Fibroblast of mammary gland (primary cell): ENCODE measurements around the gene TBL1X.

Source experiments
- DNase-seq: peaks from one replicate; pipeline ENCODE4 v3.0.0-alpha.2; 2010; ENCODE audit warnings: low read depth
- H3K4me3 ChIP-seq: 2 replicates; pipeline ENCODE4 v1.5.1; 2011; ENCODE audit warnings: low read depth, mild to moderate bottlenecking, low read length, moderate library complexity; ENCODE audit not compliant: control insufficient read depth
- TF ChIP-seq, protein P1 (sequence below): conservative IDR thresholded peaks from 2 replicates; pipeline ENCODE4 v1.5.1; 2011; ENCODE audit warnings: low read depth, low read length, inconsistent platforms; ENCODE audit not compliant: control insufficient read depth, insufficient read depth

The TBL1X gene

DNA sequence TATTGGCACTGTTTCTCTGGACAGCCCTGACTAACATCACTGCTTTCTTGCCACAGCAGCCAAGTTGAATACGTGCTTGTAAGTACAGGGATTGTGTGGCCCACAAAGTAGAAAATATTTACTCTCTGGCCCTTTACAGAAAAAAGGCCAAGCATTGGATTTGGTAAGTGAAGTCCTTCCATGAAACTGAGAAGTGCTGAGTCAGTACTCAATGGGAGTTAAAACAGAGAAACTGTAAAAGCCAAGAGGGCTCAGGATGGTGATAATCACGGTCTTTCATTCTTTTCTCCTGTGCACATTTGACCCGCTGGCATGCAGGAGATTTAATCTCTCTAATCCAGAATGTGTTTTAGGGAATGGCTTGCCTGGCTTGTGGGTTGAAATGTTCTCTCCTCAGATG is 46.1 kb downstream of the TBL1X start:
- TF ChIP-seq, protein P1, sequence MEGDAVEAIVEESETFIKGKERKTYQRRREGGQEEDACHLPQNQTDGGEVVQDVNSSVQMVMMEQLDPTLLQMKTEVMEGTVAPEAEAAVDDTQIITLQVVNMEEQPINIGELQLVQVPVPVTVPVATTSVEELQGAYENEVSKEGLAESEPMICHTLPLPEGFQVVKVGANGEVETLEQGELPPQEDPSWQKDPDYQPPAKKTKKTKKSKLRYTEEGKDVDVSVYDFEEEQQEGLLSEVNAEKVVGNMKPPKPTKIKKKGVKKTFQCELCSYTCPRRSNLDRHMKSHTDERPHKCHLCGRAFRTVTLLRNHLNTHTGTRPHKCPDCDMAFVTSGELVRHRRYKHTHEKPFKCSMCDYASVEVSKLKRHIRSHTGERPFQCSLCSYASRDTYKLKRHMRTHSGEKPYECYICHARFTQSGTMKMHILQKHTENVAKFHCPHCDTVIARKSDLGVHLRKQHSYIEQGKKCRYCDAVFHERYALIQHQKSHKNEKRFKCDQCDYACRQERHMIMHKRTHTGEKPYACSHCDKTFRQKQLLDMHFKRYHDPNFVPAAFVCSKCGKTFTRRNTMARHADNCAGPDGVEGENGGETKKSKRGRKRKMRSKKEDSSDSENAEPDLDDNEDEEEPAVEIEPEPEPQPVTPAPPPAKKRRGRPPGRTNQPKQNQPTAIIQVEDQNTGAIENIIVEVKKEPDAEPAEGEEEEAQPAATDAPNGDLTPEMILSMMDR: no peak
- DNase-seq: no peak
- H3K4me3 ChIP-seq: no peak overlapping the region

DNA sequence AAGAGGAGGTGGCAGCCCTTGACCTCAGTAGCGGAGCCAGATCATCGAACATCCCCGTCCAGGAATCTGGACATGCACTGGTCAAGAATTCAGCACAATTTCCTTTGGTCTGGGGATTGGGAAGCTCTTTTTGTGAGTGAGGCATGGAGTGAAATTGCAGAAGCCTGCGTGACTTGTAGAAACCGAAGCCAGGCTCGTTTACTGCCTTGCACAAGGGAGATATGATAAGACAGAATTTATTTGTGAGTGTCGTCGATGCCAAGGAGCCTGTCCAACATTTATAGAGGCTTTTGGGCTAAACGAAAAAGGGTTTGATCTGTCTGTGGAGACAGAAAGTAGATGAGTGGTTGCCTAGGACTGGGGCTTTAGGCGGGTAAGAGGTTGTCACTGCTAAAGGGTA is 50.6 kb downstream of the TBL1X start:
- H3K4me3 ChIP-seq: no peak overlapping the region
- no peak for DNase-seq
- TF ChIP-seq, protein P1: no peak

DNA sequence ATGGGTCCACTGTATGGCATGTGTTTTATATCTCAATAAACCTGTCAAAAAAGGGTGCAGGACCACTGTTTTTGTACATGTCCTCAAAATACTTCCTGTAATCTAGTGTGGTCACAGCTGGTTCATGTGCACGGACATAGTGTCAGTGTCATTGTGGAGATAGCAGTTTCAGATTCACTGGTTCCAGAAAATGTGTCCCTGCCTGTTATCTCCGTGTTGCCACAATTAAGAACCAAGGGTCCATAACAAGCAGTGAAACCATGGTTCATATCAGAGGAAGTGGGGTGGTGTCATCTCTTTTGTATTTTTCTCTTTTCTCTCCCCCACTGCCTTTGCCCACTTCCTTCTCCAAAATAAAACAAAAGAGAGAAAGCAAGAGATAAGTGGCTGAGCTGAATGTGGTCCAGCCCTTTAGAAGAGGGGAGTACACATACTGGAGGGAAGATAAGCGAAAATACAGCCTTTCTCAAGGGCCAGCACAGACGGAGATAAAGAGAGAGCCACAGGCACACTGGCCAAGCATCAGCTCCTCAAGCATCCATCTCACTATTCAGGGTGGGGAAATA is 51.2 kb downstream of the TBL1X start:
- H3K4me3 ChIP-seq: no peak overlapping the region
- no peak for DNase-seq
- TF ChIP-seq, protein P1: no peak

- TF ChIP-seq, protein P1: no peak
- H3K4me3 ChIP-seq: no peak overlapping the region
Measured at GRCh38 chrX:9516635-9517034, 51.8 kb downstream of the TBL1X start.

GRCh38 chrX:9518051-9518450 is 53.2 kb downstream of the TBL1X start:
- no peak overlapping the region for H3K4me3 ChIP-seq
- TF ChIP-seq, protein P1: no peak
- no peak for DNase-seq

More at GRCh38 chrX:9516635-9517034, 51.8 kb downstream of the TBL1X start:
- DNase-seq: no peak

DNA sequence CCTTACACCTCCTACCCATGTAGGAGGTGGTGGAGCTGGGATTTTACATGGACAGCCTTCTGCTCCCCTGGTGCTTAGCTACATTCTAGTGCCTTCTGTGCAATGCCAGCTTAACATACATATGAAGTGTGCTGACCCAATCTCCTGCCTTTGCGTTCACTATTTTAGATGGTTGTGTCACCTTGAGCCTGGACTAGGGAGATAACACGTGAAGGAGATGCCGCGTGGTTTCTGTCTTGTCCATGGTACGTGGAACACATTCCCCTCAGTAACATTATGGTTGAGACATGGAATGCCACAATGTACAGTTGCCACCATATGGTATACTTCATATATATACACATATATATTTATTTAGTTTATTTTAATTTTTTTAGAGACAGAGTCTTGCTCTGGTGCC is 54.0 kb downstream of the TBL1X start:
- TF ChIP-seq, protein P1: no peak
- no peak overlapping the region for H3K4me3 ChIP-seq
- no peak for DNase-seq

DNA sequence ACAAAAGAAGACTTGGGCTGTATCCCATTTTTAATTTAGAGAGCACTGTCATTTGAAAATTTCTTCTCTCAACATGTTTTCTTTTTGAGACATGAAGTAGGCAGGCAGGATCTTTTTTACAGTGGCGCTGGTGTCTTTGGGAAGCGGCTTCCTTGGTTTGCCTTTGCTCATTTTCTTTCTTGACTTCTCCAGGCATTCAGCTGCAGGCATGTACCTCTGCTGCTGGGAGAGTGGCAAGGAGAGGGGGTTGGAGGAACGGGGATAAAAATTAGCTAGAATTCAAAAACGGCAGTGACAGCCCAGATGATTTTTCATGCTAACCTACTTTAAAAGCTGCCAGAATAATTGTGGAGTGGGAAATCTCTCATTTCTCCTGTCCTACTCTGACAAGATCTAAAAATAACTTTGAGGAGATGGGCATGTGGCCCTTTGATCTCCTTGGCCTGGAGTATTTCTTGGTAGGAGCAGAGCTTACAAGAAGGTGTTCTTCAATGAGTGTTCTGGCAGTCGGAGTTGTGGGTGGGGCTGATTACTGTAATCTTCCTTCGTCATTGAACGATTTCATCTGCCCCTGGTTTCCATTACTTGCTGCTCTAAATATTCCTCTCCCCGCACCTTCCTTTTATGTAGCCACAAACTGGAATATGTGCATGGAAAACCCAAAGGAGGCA is 54.8 kb downstream of the TBL1X start:
- no peak overlapping the region for H3K4me3 ChIP-seq
- TF ChIP-seq, protein P1: no peak
- peak; percentile 71 for DNase-seq
